Parathyroid adenoma (tissue), 2 donors: ENCODE results near the gene CX3CL1.

Experiments
- H2AFZ ChIP-seq: fragments of 300-600 bp; sonication (generic); one replicate; pipeline ENCODE4 v1.7.0; 2017; ENCODE audit warnings: antibody characterized with exemption, mild to moderate bottlenecking
- H3K27ac ChIP-seq: fragments of 300-600 bp; sonication (generic); one replicate; pipeline ENCODE4 v1.7.0; 2017
- H3K27me3 ChIP-seq: fragments of 300-600 bp; sonication (generic); one replicate; pipeline ENCODE4 v1.7.0; 2017; ENCODE audit warnings: low read length; ENCODE audit not compliant: control insufficient read depth, insufficient read depth
- H3K36me3 ChIP-seq: fragments of 300-600 bp; sonication (generic); one replicate; pipeline ENCODE4 v1.7.0; 2017; ENCODE audit warnings: low read length; ENCODE audit not compliant: control insufficient read depth, insufficient read depth
- H3K4me1 ChIP-seq: fragments of 300-600 bp; sonication (generic); one replicate; pipeline ENCODE4 v1.7.0; 2017; ENCODE audit warnings: control low read depth
- H3K4me2 ChIP-seq: fragments of 300-600 bp; sonication (generic); one replicate; pipeline ENCODE4 v1.7.0; 2017; ENCODE audit warnings: low read length
- H3K4me3 ChIP-seq: fragments of 300-600 bp; sonication (generic); one replicate; pipeline ENCODE4 v1.7.0; 2017; ENCODE audit warnings: low read depth, low read length
- H3K79me2 ChIP-seq: fragments of 300-600 bp; sonication (generic); one replicate; pipeline ENCODE4 v1.7.0; 2017; ENCODE audit warnings: control low read depth
- H3K9ac ChIP-seq: fragments of 300-600 bp; sonication (generic); one replicate; pipeline ENCODE4 v1.7.0; 2017; ENCODE audit warnings: mild to moderate bottlenecking
- H3K9me3 ChIP-seq: fragments of 300-600 bp; sonication (generic); one replicate; pipeline ENCODE4 v1.7.0; 2017; ENCODE audit warnings: low read length; ENCODE audit not compliant: control insufficient read depth
- CTCF ChIP-seq: fragments of 300-600 bp; sonication (generic); IDR thresholded peaks from one replicate; pipeline ENCODE4 v1.7.0; 2017; ENCODE audit warnings: antibody characterized with exemption, mild to moderate bottlenecking
- donor health status: primary hyperparathyroidism.

Gene CX3CL1

GRCh38 chr16:57372372-57373116 lies at the start of gene CX3CL1:
Gene CX3CL1, plus strand, starts transcription at chr16:57372490. Its CDS starts 79 bp downstream, at chr16:57372569.
- Histone ChIP-seq H3K4me2 (no peak within 1 kb of the TSS), H3K27me3 (no peaks in the 10 kb centered on the region), H3K9ac (no peak within 1 kb of the TSS), H3K36me3 (no peaks in the 10 kb centered on the region), H3K27ac (peak within 1 kb of the TSS; percentile 55), H2AFZ (peak within 1 kb of the TSS; percentile 61), H3K4me3 (peak within 1 kb of the TSS; percentile 34), H3K79me2 (no peaks in the 10 kb centered on the region), H3K4me1 (peaks cover 5% of the 10 kb centered on the region), H3K9me3 (no peaks in the 10 kb centered on the region)
- TF ChIP-seq CTCF: peak; percentile 10

- Histone ChIP-seq H3K79me2 (no peaks in the 10 kb centered on the region), H3K27me3 (no peaks in the 10 kb centered on the region), H3K36me3 (no peaks in the 10 kb centered on the region), H3K4me2 (no peak overlapping the region), H3K4me3 (no peak overlapping the region), H3K4me1 (no peaks in the 10 kb centered on the region), H3K9ac (no peak overlapping the region), H2AFZ (no peak overlapping the region), H3K9me3 (no peaks in the 10 kb centered on the region), H3K27ac (no peak overlapping the region)
- TF ChIP-seq CTCF: no peak
Observed at GRCh38 chr16:57324749-57325148, 47.5 kb upstream of the CX3CL1 start.

GRCh38 chr16:57325458-57325857 lies 46.8 kb upstream of the CX3CL1 start:
- Histone ChIP-seq H3K79me2 (no peaks in the 10 kb centered on the region), H3K9me3 (no peaks in the 10 kb centered on the region), H2AFZ (no peak overlapping the region), H3K4me2 (no peak overlapping the region), H3K4me1 (no peaks in the 10 kb centered on the region), H3K9ac (no peak overlapping the region), H3K4me3 (no peak overlapping the region), H3K27ac (no peak overlapping the region), H3K36me3 (no peaks in the 10 kb centered on the region), H3K27me3 (no peaks in the 10 kb centered on the region)
- TF ChIP-seq CTCF: no peak

- no peak overlapping the region for H3K9ac ChIP-seq
- H3K4me2 ChIP-seq: no peak overlapping the region
- H3K4me1 ChIP-seq: no peaks in the 10 kb centered on the region
- H3K27ac ChIP-seq: no peak overlapping the region
- H3K27me3 ChIP-seq: no peaks in the 10 kb centered on the region
- TF ChIP-seq CTCF: no peak
- H3K4me3 ChIP-seq: no peak overlapping the region
- no peaks in the 10 kb centered on the region for H3K36me3 ChIP-seq
- no peak overlapping the region for H2AFZ ChIP-seq
- no peaks in the 10 kb centered on the region for H3K9me3 ChIP-seq
- no peaks in the 10 kb centered on the region for H3K79me2 ChIP-seq
Observed at GRCh38 chr16:57329718-57330327, 42.5 kb upstream of the CX3CL1 start.
